HepG2 (cell line): ENCODE measurements around the gene IFT43. TPM values are rescaled to one million over a fixed set of nuclear protein-coding genes. Genes with fewer than 3 reads are reported as not detected.

Experiments
- ATAC-seq: fragments of 200-7000 bp; cut with Tn5 transposase; 3 replicates; pipeline ENCODE4 v1.9.1; 2020; ENCODE audit warnings: mild to moderate bottlenecking, moderate library complexity
- BruUV-seq: library from RNA; stranded (reverse); fragments of 400-500 nt; replicated peaks from 2 replicates; lab custom pipeline; 2021; lab: Mats Ljungman, UMichigan
- CTCF ChIA-PET: fragments of 300-600 bp; formaldehyde crosslinking; extraction: SDS; loops from one replicate; lab custom pipeline; 2021; ENCODE audit warnings: low total read pairs, inconsistent platforms, low intra/inter-chr PET ratio; lab: Yijun Ruan, JAX
- POLR2A ChIA-PET: fragments of 350-600 bp; sonication (Branson Sonifier 250); formaldehyde crosslinking; loops from one replicate; lab custom pipeline; 2020; ENCODE audit warnings: antibody characterized with exemption, inconsistent platforms; lab: Yijun Ruan, JAX
- DNase-seq: peaks from one replicate; pipeline ENCODE4 v3.0.0-alpha.2; 2015; ENCODE audit warnings: low spot score
- FAIRE-seq: peaks from 3 replicates; lab custom pipeline; 2011; peaks lifted over from hg19 to GRCh38; lab: Jason Lieb, UNC
- H2AFZ ChIP-seq: one replicate; pipeline ENCODE4 v1.6.1; 2011; ENCODE audit warnings: low read length, inconsistent platforms
- H3K27ac ChIP-seq: fragments of 300-600 bp; 3 replicates; pipeline ENCODE4 v1.8.0; 2011; ENCODE audit warnings: mixed run types, mild to moderate bottlenecking, mixed read lengths, low read length, inconsistent platforms; ENCODE audit not compliant: insufficient read depth; ENCODE audit errors: extremely low read length
- H3K27me3 ChIP-seq, 2 experiments: fragments of 200-600 bp in 1 of 2; 2 replicates in 1 of 2; 3 replicates in 1 of 2; pipeline versions ENCODE4 v1.6.0 to v1.8.0; 2011; ENCODE audit warnings: low read length in 2 of 2, mild to moderate bottlenecking in 2 of 2, moderate library complexity in 2 of 2, inconsistent platforms in 1 of 2; ENCODE audit not compliant: insufficient read depth in 2 of 2, control insufficient read depth in 1 of 2
- H3K36me3 ChIP-seq, 2 experiments: fragments of 200-600 bp in 1 of 2; replicated peaks in 1 of 2; 2 replicates in 1 of 2; 3 replicates in 1 of 2; pipeline versions ENCODE4 v1.5.1 to v1.8.0; 2011; ENCODE audit warnings: low read length in 2 of 2, inconsistent platforms in 1 of 2; ENCODE audit not compliant: insufficient read depth in 2 of 2, control insufficient read depth in 1 of 2
- H3K4me1 ChIP-seq: 2 replicates; pipeline ENCODE4 v1.5.1; 2012; ENCODE audit warnings: low read length, inconsistent platforms; ENCODE audit not compliant: insufficient read depth
- H3K4me2 ChIP-seq: 2 replicates; pipeline ENCODE4 v1.6.0; 2011; ENCODE audit warnings: low read depth, low read length, inconsistent platforms
- H3K4me3 ChIP-seq, 3 experiments: fragments of 200-600 bp in 1 of 3; sonication (generic), shearing (Covaris generic) in 1 of 3; replicated peaks in 1 of 3; 2 replicates each; pipeline ENCODE4 v1.5.1; 2011 to 2016; ENCODE audit warnings: low read length in 3 of 3, inconsistent platforms in 2 of 3, low read depth in 2 of 3, mild to moderate bottlenecking in 2 of 3, control low read depth in 1 of 3, mixed read lengths in 1 of 3; ENCODE audit not compliant: insufficient read depth in 1 of 3
- H3K79me2 ChIP-seq: one replicate; pipeline ENCODE4 v1.6.1; 2011; ENCODE audit warnings: low read length, inconsistent platforms; ENCODE audit not compliant: insufficient read depth
- H3K9ac ChIP-seq: 2 replicates; pipeline ENCODE4 v1.6.0; 2011; ENCODE audit warnings: mild to moderate bottlenecking, low read depth, low read length, inconsistent platforms; ENCODE audit not compliant: insufficient read depth
- H3K9me3 ChIP-seq: 2 replicates; pipeline ENCODE4 v1.5.1; 2012; ENCODE audit warnings: mild to moderate bottlenecking, low read length
- H4K20me1 ChIP-seq: 2 replicates; pipeline ENCODE4 v1.6.0; 2011; ENCODE audit warnings: inconsistent platforms, mild to moderate bottlenecking, low read length, moderate library complexity; ENCODE audit not compliant: insufficient read depth
- GZF1 ChIP-seq: sonication (generic); formaldehyde crosslinking; IDR thresholded peaks from 2 replicates; pipeline ENCODE4 v1.5.1; 2020; ENCODE audit warnings: mild to moderate bottlenecking, missing genetic modification reagents
- HOXA7 ChIP-seq: sonication (generic); formaldehyde crosslinking; IDR thresholded peaks from 2 replicates; pipeline ENCODE4 v1.8.1; 2022; ENCODE audit warnings: mild to moderate bottlenecking, missing genetic modification reagents, moderate library complexity
- TCF12 ChIP-seq, 2 experiments: fragments of 450-650 bp in 1 of 2; sonication (generic) in 1 of 2; formaldehyde crosslinking in 1 of 2; IDR thresholded peaks; 2 replicates each; pipeline versions ENCODE4 v1.6.1 to v1.8.0; 2017 to 2022; ENCODE audit warnings: antibody characterized with exemption in 1 of 2, mild to moderate bottlenecking in 1 of 2, missing genetic modification reagents in 1 of 2, moderate library complexity in 1 of 2
- WGBS: methylation state at CpG from one replicate; pipeline ENCODE4 v1.1.6; 2017; ENCODE audit warnings: low lambda C conversion rate; 5-methylcytosine and 5-hydroxymethylcytosine counted together
- in situ Hi-C: cut with HindIII; loops from 2 replicates; pipeline ENCODE4 v1.10.0; 2017; ENCODE audit warnings: low pct_unique_long_range_greater_than_20kb; ENCODE audit not compliant: extremely low pct_ligation_motif_present
- intact Hi-C: fragments of 100-400 bp; cut with micrococcal nuclease; formaldehyde crosslinking; loops from one replicate; pipeline ENCODE4 v1.10.0; 2022; ENCODE audit not compliant: unreplicated experiment
- polyA plus RNA-seq, 8 experiments: library from polyadenylated mRNA; depleted of rRNA in 3 of 8; stranded (reverse) in 7 of 8; unstranded in 1 of 8; fragments of >200 nt; fragmentation: Illumina TruSeq in 4 of 8; extraction: Trizol in 4 of 8; gene quantifications; 2 replicates each; pipeline versions ENCODE4 v1.2.1 to v1.2.3, GENCODE V29; 2011 to 2016; ENCODE audit warnings: low read depth in 4 of 8, missing spikeins in 1 of 8, mixed read lengths in 1 of 8; ENCODE audit not compliant: insufficient read depth in 1 of 8
- total RNA-seq, 5 experiments: library from RNA; depleted of rRNA; stranded (reverse); fragments of >200 nt; fragmentation: Illumina TruSeq; extraction: Trizol; gene quantifications; 2 replicates each; pipeline ENCODE4 v1.2.3, GENCODE V29; 2016; ENCODE audit warnings: low read depth in 1 of 5

IFT43 gene
- total and polyA plus RNA-seq, 2 of the 13 experiments (the other 11 are each of a cell fraction or from before 2014, with no cell fraction given) = 0.15 to 0.55 TPM

DNA sequence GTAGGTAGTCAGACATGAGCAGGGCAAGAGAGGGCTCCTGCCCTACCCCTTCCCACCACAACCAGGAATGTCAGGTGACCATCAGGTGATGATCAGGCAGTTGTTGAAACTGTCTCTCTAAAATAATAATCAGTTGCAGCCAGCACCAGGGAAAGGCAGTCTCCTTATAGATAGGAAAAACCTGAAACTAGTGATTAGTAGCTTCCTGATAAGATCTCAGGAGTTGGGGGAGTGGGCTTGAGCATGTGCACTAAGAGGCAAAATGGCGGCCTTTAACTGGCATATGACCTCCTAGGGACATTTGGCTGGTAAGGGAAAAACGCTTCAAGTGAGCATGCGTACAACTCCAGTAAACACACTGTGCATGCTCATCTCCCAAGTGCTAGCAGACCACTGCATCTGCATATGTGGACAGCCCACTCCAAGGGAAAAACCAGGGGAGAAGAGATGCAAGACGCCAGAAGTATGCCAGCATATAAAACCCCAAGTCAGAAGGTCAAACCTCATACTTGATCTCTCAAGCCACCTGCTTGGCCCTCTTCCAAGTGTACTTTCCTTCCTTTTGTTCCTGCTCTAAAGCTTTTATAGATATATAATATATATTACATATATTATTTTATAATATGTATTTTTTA lies 40.8 kb upstream of the IFT43 start:
- FAIRE-seq (no peak), DNase-seq (no peak), ATAC-seq (no peak)
- Histone ChIP-seq H4K20me1 (no peaks in the 10 kb centered on the region), H3K9me3 (no peaks in the 10 kb centered on the region), H2AFZ (no peak overlapping the region), H3K27me3 (no peaks in the 10 kb centered on the region), H3K4me1 (no peaks in the 10 kb centered on the region), H3K79me2 (no peaks in the 10 kb centered on the region), H3K4me3 (no peak overlapping the region), H3K36me3 (no peaks in the 10 kb centered on the region), H3K9ac (no peak overlapping the region), H3K4me2 (no peak overlapping the region), H3K27ac (no peak overlapping the region)
- TF ChIP-seq TCF12 (IDR thresholded peaks at IDR 0.05) = no peak
- no peak for TF ChIP-seq TCF12 (CRISPR knock-in tag; IDR thresholded peaks at IDR 0.05)
- TF ChIP-seq HOXA7 = no peak
- WGBS = 93% methylated on average over 4 of the region's 4 CpGs
- intact Hi-C loops = no loop called here
- in situ Hi-C loops = no loop called here
- BruUV-seq = no TSS peak
- ChIA-PET CTCF (no interaction called here), POLR2A (no interaction called here)

- H3K4me3 ChIP-seq = no peak overlapping the region
- in situ Hi-C loops = no loop called here
- H3K4me1 ChIP-seq = no peaks in the 10 kb centered on the region
- TF ChIP-seq GZF1 (CRISPR knock-in tag) = no peak
- TF ChIP-seq, all 625 proteins: peak for 0
- BruUV-seq = no TSS peak
- 93% methylated on average over 5 of the region's 5 CpGs for WGBS
- H4K20me1 ChIP-seq = no peaks in the 10 kb centered on the region
- H3K9ac ChIP-seq = no peak overlapping the region
- POLR2A ChIA-PET = no interaction called here
- intact Hi-C loops = no loop called here
- H3K79me2 ChIP-seq = no peaks in the 10 kb centered on the region
- H3K27me3 ChIP-seq = no peaks in the 10 kb centered on the region
- H3K9me3 ChIP-seq = no peaks in the 10 kb centered on the region
- ATAC-seq = no peak
- CTCF ChIA-PET = no interaction called here
- FAIRE-seq = no peak
- no peak overlapping the region for H3K27ac ChIP-seq
- H3K36me3 ChIP-seq = no peaks in the 10 kb centered on the region
- no peak overlapping the region for H3K4me2 ChIP-seq
- no peak overlapping the region for H2AFZ ChIP-seq
- no peak for DNase-seq
These were observed 38.8 kb upstream of the IFT43 start for GRCh38 chr14:75946785-75947184.
